K562 (cell line): ENCODE results near the gene SCN2B. TPM values are rescaled to one million over a fixed set of nuclear protein-coding genes. Genes with fewer than 3 reads are reported as not detected.
A peak's percentile ranks its signal among the peaks of the same experiment; 100 is the strongest.

Source experiments
- ATAC-seq: fragments of 200-7000 bp; cut with Tn5 transposase; 3 replicates; pipeline ENCODE4 v1.9.1; 2020; ENCODE audit warnings: moderate library complexity
- BruUV-seq: library from RNA; stranded (reverse); fragments of 400-500 nt; replicated peaks from 2 replicates; lab custom pipeline; 2021; lab: Mats Ljungman, UMichigan
- CTCF ChIA-PET: fragments of 300-600 bp; formaldehyde crosslinking; extraction: SDS; loops from one replicate; lab custom pipeline; 2021; ENCODE audit warnings: low intra/inter-chr PET ratio; lab: Yijun Ruan, JAX
- POLR2A ChIA-PET: fragments of 300-600, 350-650 bp; sonication (Branson Sonifier 250); formaldehyde crosslinking; extraction: SDS; loops from one replicate; lab custom pipeline; 2021; ENCODE audit warnings: antibody characterized with exemption, inconsistent platforms; lab: Yijun Ruan, JAX
- DNase-seq, 4 experiments: peaks; one replicate each; pipeline versions ENCODE4 v3.0.0 to v3.0.0-alpha.2; 2011 to 2018; ENCODE audit warnings: low spot score in 3 of 4, mixed read lengths in 3 of 4; ENCODE audit errors: extremely low read depth in 1 of 4
- FAIRE-seq: peaks from 2 replicates; lab custom pipeline; 2011; peaks lifted over from hg19 to GRCh38; lab: Jason Lieb, UNC
- H2AFZ ChIP-seq: 2 replicates; pipeline ENCODE4 v1.6.0; 2011; ENCODE audit warnings: low read depth, low read length, control low read depth, inconsistent platforms
- H3K27ac ChIP-seq: fragments of 200-600 bp; 3 replicates; pipeline ENCODE4 v1.8.0; 2011; ENCODE audit warnings: low read depth, mild to moderate bottlenecking, control low read depth, inconsistent platforms, low read length, moderate library complexity, mixed read lengths; ENCODE audit errors: extremely low read depth
- H3K27me3 ChIP-seq, 2 experiments: fragments of 300-600 bp in 1 of 2; 2 replicates in 1 of 2; 3 replicates in 1 of 2; pipeline versions ENCODE4 v1.6.0 to v1.8.0; 2011; ENCODE audit warnings: inconsistent platforms in 2 of 2, low read length in 2 of 2, mild to moderate bottlenecking in 1 of 2, mixed read lengths in 1 of 2, moderate library complexity in 1 of 2; ENCODE audit not compliant: control insufficient read depth in 2 of 2, insufficient read depth in 2 of 2
- H3K36me3 ChIP-seq: fragments of 300-600 bp; 3 replicates; pipeline ENCODE4 v1.8.0; 2011; ENCODE audit warnings: mild to moderate bottlenecking, low read length, inconsistent platforms; ENCODE audit not compliant: control insufficient read depth, insufficient read depth
- H3K4me1 ChIP-seq, 2 experiments: fragments of 200-600 bp in 1 of 2; replicated peaks in 1 of 2; 2 replicates in 1 of 2; 3 replicates in 1 of 2; pipeline versions ENCODE4 v1.5.1 to v1.8.0; 2011; ENCODE audit warnings: inconsistent platforms in 2 of 2, low read length in 2 of 2, mild to moderate bottlenecking in 1 of 2, mixed read lengths in 1 of 2, moderate library complexity in 1 of 2; ENCODE audit not compliant: control insufficient read depth in 2 of 2, insufficient read depth in 2 of 2
- H3K4me2 ChIP-seq: 2 replicates; pipeline ENCODE4 v1.6.1; 2011; ENCODE audit warnings: low read length, control low read depth, inconsistent platforms, mixed read lengths; ENCODE audit not compliant: insufficient read depth
- H3K4me3 ChIP-seq: fragments of 200-600 bp; sonication (generic), shearing (Covaris generic); 2 replicates; pipeline ENCODE4 v1.5.1; 2016; ENCODE audit warnings: control low read depth, inconsistent platforms
- H3K79me2 ChIP-seq: fragments of 200-600 bp; 3 replicates; pipeline ENCODE4 v1.8.0; 2011; ENCODE audit warnings: low read length, inconsistent platforms; ENCODE audit not compliant: control insufficient read depth, insufficient read depth
- H3K9ac ChIP-seq, 2 experiments: 2 replicates each; pipeline versions ENCODE4 v1.6.0 to v1.6.1; 2011; ENCODE audit warnings: low read depth in 2 of 2, low read length in 2 of 2, control low read depth in 1 of 2, inconsistent platforms in 1 of 2, mild to moderate bottlenecking in 1 of 2, mixed read lengths in 1 of 2; ENCODE audit not compliant: insufficient read depth in 1 of 2
- H3K9me1 ChIP-seq: one replicate; pipeline ENCODE4 v1.6.0; 2011; ENCODE audit warnings: inconsistent platforms, mild to moderate bottlenecking, low read length, moderate library complexity; ENCODE audit not compliant: control insufficient read depth, insufficient read depth
- H3K9me3 ChIP-seq: replicated peaks from 2 replicates; pipeline ENCODE4 v1.5.1; 2011; ENCODE audit warnings: low read depth, low read length, inconsistent platforms; ENCODE audit not compliant: control insufficient read depth, insufficient read depth
- H4K20me1 ChIP-seq: replicated peaks from 2 replicates; pipeline ENCODE4 v1.6.1; 2011; ENCODE audit warnings: low read length, inconsistent platforms, mixed read lengths; ENCODE audit not compliant: control insufficient read depth, insufficient read depth
- ATF7 ChIP-seq: fragments of 450-650 bp; IDR thresholded peaks from 2 replicates; pipeline ENCODE4 v1.7.1; 2014; ENCODE audit warnings: mild to moderate bottlenecking, moderate library complexity
- KDM1A ChIP-seq, 2 experiments: fragments of 450-650 bp; IDR thresholded peaks; 2 replicates each; pipeline ENCODE4 v1.6.1; 2016; ENCODE audit warnings: mild to moderate bottlenecking in 2 of 2
- NONO ChIP-seq, 2 experiments: fragments of 200-400 bp in 1 of 2; fragments of 450-650 bp in 1 of 2; formaldehyde crosslinking in 1 of 2; IDR thresholded peaks; 2 replicates each; pipeline ENCODE4 v1.6.1; 2017; ENCODE audit warnings: low read depth in 2 of 2, mild to moderate bottlenecking in 2 of 2, moderate library complexity in 2 of 2, low read length in 1 of 2
- STAT5B ChIP-seq: fragments of 250-450 bp; sonication (Bioruptor Pico); IDR thresholded peaks from 2 replicates; pipeline ENCODE4 v1.8.0; 2021; ENCODE audit warnings: mild to moderate bottlenecking, inconsistent platforms
- ZNF316 ChIP-seq: fragments of 450-650 bp; IDR thresholded peaks from 2 replicates; pipeline ENCODE4 v1.6.1; 2016
- WGBS: fragments of 100-300 bp; shearing (Covaris generic); methylation state at CpG from one replicate; pipeline ENCODE4 v1.1.6; 2016; ENCODE audit warnings: low coverage, mixed read lengths; ENCODE audit not compliant: insufficient coverage; ENCODE audit errors: missing lambda C conversion rate; 5-methylcytosine and 5-hydroxymethylcytosine counted together
- in situ Hi-C: fragments of 300-500 bp; cut with MboI; formaldehyde crosslinking; loops from 4 replicates; pipeline ENCODE4 v1.15.0; 2018; ENCODE audit warnings: inconsistent platforms, mixed read lengths
- intact Hi-C: fragments of 100-400 bp; cut with micrococcal nuclease; formaldehyde crosslinking; loops from 2 replicates; pipeline ENCODE4 v1.14.2; 2022
- polyA plus RNA-seq, 8 experiments: library from polyadenylated mRNA; depleted of rRNA in 4 of 8; stranded (reverse) in 5 of 8; unstranded in 3 of 8; fragments of >200 nt; fragmentation: Nextera tagmentation in 2 of 8; fragmentation: Illumina TruSeq in 1 of 8; extraction: Ambion mirVana in 2 of 8; extraction: Trizol in 1 of 8; gene quantifications; 2 replicates each; pipeline versions ENCODE4 v1.2.1 to v1.2.3, GENCODE V29; 2011 to 2014; ENCODE audit warnings: inconsistent platforms in 1 of 8, missing spikeins in 1 of 8
- total RNA-seq, 7 experiments: library from RNA; depleted of rRNA in 6 of 7; stranded (reverse); fragments of >200 nt in 6 of 7; fragmentation: Illumina TruSeq in 2 of 7; extraction: Trizol in 2 of 7; gene quantifications; 2 replicates each; pipeline versions ENCODE4 v1.2.1 to v1.2.3, GENCODE V29; 2011 to 2021; ENCODE audit warnings: low replicate concordance in 1 of 7
- TF ChIP-seq, protein P1 (sequence below), 2 experiments: fragments of 450-650 bp in 1 of 2; sonication (generic) in 1 of 2; formaldehyde crosslinking in 1 of 2; IDR thresholded peaks in 1 of 2; conservative IDR thresholded peaks in 1 of 2; 2 replicates each; pipeline versions ENCODE4 v1.6.1 to v1.8.1; 2016 to 2023; ENCODE audit warnings: mild to moderate bottlenecking in 2 of 2, moderate library complexity in 2 of 2, inconsistent platforms in 1 of 2, missing genetic modification reagents in 1 of 2
- TF ChIP-seq, protein P2 (sequence below): IDR thresholded peaks from 2 replicates; pipeline ENCODE4 v1.6.1; 2014; ENCODE audit warnings: antibody characterized with exemption
- TF ChIP-seq, protein P3 (sequence below): IDR thresholded peaks from 2 replicates; pipeline ENCODE4 v1.6.1; 2011; ENCODE audit not compliant: insufficient read length; ENCODE audit errors: extremely low read depth
- TF ChIP-seq, protein P4 (sequence below): fragments of 450-650 bp; IDR thresholded peaks from 2 replicates; pipeline ENCODE4 v1.6.1; 2018; ENCODE audit warnings: mild to moderate bottlenecking, low read depth; ENCODE audit not compliant: partially characterized antibody

Gene SCN2B
- total and polyA plus RNA-seq, 9 of the 15 experiments (the other 6 are each of a cell fraction or from before 2014, with no cell fraction given), result not detected

DNA sequence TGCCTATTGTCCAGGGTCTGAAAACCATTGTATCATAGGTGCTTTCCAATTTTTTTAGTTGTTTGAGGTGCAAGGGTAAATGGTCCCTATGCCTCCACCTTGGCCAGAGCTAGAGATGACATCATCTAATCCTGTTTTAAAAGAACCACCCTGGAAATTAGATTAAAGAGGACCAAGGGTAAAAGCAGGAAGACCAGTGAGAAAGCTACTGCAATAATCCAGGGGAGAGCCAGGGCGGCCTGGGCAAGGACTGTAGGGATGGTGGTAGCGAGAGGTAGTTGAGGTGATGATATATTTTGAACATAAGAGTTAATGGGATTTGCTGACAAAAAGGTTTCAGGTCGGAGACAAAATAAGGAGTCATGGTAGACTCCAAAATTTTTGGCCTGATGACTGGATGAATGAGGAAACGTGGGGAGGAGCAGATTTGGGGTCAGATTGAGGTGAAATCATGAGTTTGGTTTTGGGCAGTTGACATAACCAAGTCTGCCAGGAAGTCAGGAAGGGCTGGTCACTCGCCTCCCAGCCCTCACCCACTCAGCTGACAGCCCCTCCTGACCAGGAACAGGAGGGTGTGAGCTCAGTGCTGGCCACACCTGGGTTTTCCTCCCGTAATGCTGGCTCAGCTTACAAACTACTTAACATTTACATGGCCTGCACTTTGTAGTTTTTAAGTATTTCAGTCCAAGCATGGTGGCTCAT, 46.8 kb downstream of the SCN2B start:
- no peak overlapping the region for H2AFZ ChIP-seq
- 31% methylated on average over 6 of the region's 6 CpGs for WGBS
- H3K9ac ChIP-seq, result no peak overlapping the region
- ChIA-PET CTCF (no interaction called here), POLR2A (interaction anchor here (0.6 to 1.5 kb wide), 8 partner anchors 8 to 471 kb away, joined by 3 to 7 read pairs (median 3); no protein-coding TSS in a partner anchor)
- DNase-seq (no peak), ATAC-seq (no peak), FAIRE-seq (no peak)
- no peak overlapping the region for H3K4me2 ChIP-seq
- H3K27me3 ChIP-seq, result peaks cover 5 to 20% of the 10 kb centered on the region in 2 experiments; a peak in 1 of 5 replicates
- no peak overlapping the region for H3K4me3 ChIP-seq
- H4K20me1 ChIP-seq, result no peaks in the 10 kb centered on the region
- no TSS peak for BruUV-seq
- intact Hi-C loops (loop anchor here (5.0 kb wide), 1 partner anchor 62 kb away; no protein-coding TSS in a partner anchor), in situ Hi-C loops (no loop called here)
- peaks cover 3% of the 10 kb centered on the region for H3K9me1 ChIP-seq
- H3K36me3 ChIP-seq, result no peaks in the 10 kb centered on the region
- no peak overlapping the region for H3K27ac ChIP-seq
- H3K79me2 ChIP-seq, result no peaks in the 10 kb centered on the region
- 0 out of 2 replicates have a peak, but pooled peaks have one; percentile 2 for TF ChIP-seq ZNF316
- no peak for TF ChIP-seq STAT5B
- peak; percentile 69; the same call in 1 of the 2 replicates for TF ChIP-seq ATF7
- TF ChIP-seq, protein P1, sequence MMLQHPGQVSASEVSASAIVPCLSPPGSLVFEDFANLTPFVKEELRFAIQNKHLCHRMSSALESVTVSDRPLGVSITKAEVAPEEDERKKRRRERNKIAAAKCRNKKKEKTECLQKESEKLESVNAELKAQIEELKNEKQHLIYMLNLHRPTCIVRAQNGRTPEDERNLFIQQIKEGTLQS (IDR thresholded peaks at IDR 0.05), result peak; percentile 64
- TF ChIP-seq, protein P1 (CRISPR knock-in tag; conservative IDR thresholded peaks at IDR 0.05), result no peak
- TF ChIP-seq, protein P2, sequence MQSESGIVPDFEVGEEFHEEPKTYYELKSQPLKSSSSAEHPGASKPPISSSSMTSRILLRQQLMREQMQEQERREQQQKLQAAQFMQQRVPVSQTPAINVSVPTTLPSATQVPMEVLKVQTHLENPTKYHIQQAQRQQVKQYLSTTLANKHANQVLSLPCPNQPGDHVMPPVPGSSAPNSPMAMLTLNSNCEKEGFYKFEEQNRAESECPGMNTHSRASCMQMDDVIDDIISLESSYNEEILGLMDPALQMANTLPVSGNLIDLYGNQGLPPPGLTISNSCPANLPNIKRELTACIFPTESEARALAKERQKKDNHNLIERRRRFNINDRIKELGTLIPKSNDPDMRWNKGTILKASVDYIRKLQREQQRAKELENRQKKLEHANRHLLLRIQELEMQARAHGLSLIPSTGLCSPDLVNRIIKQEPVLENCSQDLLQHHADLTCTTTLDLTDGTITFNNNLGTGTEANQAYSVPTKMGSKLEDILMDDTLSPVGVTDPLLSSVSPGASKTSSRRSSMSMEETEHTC, result no peak
- TF ChIP-seq, protein P3, sequence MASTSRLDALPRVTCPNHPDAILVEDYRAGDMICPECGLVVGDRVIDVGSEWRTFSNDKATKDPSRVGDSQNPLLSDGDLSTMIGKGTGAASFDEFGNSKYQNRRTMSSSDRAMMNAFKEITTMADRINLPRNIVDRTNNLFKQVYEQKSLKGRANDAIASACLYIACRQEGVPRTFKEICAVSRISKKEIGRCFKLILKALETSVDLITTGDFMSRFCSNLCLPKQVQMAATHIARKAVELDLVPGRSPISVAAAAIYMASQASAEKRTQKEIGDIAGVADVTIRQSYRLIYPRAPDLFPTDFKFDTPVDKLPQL, result no peak
- no peak for TF ChIP-seq NONO (IDR thresholded peaks at IDR 0.05; ENCODE audit: low read depth in 2 of 2, low read length in 1 of 2)
- TF ChIP-seq, protein P4, sequence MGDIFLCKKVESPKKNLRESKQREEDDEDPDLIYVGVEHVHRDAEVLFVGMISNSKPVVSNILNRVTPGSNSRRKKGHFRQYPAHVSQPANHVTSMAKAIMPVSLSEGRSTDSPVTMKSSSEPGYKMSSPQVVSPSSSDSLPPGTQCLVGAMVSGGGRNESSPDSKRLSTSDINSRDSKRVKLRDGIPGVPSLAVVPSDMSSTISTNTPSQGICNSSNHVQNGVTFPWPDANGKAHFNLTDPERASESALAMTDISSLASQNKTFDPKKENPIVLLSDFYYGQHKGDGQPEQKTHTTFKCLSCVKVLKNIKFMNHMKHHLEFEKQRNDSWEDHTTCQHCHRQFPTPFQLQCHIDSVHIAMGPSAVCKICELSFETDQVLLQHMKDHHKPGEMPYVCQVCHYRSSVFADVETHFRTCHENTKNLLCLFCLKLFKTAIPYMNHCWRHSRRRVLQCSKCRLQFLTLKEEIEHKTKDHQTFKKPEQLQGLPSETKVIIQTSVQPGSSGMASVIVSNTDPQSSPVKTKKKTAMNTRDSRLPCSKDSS, result no peak
- peak in 1 of 2 experiments; percentile 28; a peak in 1 of 4 replicates for TF ChIP-seq KDM1A (IDR thresholded peaks at IDR 0.05)
- no peaks in the 10 kb centered on the region for H3K9me3 ChIP-seq
- H3K4me1 ChIP-seq, result no peaks in the 10 kb centered on the region
